Gastrocnemius medialis (tissue), 4 donors: Measurements from ENCODE around the gene CACNB4.
"Not testable (repeated sequence)": the region's sequence is repeated elsewhere in the genome, so short reads cannot be mapped to it uniquely, and the experiment has no call there.

Source experiments
- POLR2A ChIP-seq, 2 donors: fragments of 450-650 bp; IDR thresholded peaks; one replicate each; pipeline ENCODE4 v1.6.1; 2017; ENCODE audit warnings: antibody characterized with exemption in 2 of 2, mild to moderate bottlenecking in 2 of 2, moderate library complexity in 2 of 2
- TF ChIP-seq, protein P1 (sequence below), 5 experiments: fragments of 450-650 bp in 3 of 5; fragments of 200-600 bp in 2 of 5; sonication (generic) in 2 of 5; IDR thresholded peaks in 4 of 5; conservative IDR thresholded peaks in 1 of 5; 1 replicate in 4 of 5; 2 replicates in 1 of 5; pipeline ENCODE4 v1.5.1; 2016 to 2019; ENCODE audit warnings: antibody characterized with exemption in 5 of 5, mild to moderate bottlenecking in 3 of 5, moderate library complexity in 3 of 5

DNA sequence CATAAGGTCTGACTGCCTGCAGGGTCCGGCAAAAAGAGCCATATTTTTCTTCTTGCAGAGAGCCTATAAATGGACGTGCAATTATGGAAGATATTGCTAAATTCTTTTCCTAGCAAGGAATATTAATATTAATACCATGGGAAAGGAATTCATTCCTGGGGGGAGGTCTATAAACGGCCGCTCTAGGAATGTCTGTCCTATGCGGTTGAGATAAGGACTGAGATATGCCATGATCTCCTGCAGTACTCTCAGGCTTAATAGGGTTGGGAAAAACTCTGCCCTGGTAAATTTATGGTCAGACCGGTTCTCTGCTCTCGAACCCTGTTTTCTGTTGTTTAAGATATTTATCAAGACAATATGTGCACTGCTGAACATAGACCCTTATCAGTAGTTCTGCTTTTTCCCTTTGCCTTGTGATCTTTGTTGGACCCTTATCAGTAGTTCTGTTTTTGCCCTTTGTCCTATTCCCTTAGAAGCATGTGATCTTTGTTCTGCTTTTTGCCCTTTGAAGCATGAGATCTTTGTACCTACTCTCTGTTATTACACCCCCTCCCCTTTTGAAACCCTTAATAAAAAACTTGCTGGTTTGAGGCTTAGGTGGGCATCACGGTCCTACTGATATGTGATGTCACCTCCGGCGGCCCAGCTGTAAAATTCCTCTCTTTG is 156.2 kb downstream of the CACNB4 start:
- TF ChIP-seq, protein P1, sequence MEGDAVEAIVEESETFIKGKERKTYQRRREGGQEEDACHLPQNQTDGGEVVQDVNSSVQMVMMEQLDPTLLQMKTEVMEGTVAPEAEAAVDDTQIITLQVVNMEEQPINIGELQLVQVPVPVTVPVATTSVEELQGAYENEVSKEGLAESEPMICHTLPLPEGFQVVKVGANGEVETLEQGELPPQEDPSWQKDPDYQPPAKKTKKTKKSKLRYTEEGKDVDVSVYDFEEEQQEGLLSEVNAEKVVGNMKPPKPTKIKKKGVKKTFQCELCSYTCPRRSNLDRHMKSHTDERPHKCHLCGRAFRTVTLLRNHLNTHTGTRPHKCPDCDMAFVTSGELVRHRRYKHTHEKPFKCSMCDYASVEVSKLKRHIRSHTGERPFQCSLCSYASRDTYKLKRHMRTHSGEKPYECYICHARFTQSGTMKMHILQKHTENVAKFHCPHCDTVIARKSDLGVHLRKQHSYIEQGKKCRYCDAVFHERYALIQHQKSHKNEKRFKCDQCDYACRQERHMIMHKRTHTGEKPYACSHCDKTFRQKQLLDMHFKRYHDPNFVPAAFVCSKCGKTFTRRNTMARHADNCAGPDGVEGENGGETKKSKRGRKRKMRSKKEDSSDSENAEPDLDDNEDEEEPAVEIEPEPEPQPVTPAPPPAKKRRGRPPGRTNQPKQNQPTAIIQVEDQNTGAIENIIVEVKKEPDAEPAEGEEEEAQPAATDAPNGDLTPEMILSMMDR (IDR thresholded peaks at IDR 0.05 in 4 of 5, conservative IDR thresholded peaks at IDR 0.05 in 1 of 5): not testable (repeated sequence)
- TF ChIP-seq POLR2A (IDR thresholded peaks at IDR 0.05): not testable (repeated sequence)
